Measurements from ENCODE around the gene LGALS8. TPM values are rescaled to one million over a fixed set of nuclear protein-coding genes. Genes with fewer than 3 reads are reported as not detected.

Gene LGALS8
- total RNA-seq, 1 donor from 2014 or later: 21.2 TPM

DNA sequence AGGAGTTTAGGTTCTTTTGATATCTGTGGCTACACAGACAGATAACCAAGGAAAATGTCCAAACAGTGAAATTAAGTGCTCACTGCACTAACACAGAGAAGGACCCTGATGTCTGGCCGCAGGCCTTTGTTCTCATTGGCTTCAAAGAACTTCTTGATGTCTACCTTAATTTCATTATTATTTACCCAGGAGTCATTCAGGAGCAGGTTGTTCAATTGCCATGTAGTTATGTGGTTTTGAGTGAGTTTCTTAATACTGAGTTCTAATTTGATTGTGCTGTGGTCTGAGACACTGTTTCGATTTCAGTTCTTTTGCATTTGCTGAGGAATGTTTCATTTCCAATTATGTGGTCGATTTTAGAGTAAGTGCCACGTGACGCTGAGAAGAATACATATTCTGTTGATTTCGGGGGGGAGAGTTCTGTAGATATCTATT, 15.2 kb upstream of the LGALS8 start:
- DNase-seq (ENCODE audit: low read depth): no peak

DNA sequence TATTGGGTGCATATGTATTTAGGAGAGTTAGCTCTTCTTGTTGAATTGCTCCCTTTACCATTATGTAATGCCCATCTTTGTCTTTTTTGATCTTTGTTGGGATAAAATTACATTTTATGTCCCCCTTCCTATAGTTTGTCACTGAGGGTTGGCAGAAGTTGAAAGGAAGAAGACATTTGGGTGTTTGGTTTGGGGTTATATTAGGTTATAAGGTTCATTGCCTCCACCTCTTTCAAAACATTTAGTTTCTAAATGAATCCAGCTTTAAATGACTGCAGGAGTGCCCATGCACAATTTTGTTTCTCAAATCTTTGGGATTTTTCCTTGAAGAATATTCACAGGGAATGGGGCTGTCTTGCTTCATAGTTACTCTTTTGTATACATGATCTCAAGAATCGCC, 14.6 kb upstream of the LGALS8 start:
- no peak for DNase-seq (ENCODE audit: low read depth)

DNA sequence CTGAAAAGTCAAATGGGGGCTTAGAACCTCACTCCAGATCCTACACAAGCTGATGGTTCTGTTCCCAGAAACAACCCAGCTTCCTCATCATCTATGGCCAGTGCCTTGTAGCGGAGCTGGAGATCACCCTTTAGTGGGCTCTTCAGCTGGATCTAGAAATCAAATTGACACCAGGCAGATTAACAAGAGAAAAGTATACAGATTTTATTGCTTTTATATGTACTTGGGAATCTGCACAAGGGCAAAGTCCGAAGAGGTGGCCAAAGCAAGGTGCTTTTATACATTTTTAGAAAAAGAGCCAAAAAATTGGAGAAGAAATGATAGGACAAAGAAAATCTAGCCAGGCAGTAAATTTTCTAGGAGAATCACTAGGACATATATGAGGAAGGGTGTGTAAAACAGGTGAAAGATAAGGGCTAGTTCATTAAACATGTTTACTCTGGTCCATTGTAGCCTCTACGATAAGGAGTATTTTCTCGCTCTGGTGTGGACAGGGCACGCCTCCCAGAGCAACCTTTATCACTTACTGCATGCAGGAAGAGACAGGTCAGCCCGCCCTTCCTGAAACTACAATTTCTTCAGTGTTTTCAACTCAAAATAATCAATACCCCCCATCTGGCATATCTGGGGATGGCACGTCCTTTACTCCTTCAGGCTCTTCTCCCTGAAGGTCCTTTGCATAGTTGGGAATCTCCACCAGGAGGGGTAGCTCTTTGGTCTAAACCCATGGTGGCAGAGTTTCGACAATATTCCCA, 14.0 kb upstream of the LGALS8 start:
- no peak for DNase-seq (ENCODE audit: low read depth)

DNA sequence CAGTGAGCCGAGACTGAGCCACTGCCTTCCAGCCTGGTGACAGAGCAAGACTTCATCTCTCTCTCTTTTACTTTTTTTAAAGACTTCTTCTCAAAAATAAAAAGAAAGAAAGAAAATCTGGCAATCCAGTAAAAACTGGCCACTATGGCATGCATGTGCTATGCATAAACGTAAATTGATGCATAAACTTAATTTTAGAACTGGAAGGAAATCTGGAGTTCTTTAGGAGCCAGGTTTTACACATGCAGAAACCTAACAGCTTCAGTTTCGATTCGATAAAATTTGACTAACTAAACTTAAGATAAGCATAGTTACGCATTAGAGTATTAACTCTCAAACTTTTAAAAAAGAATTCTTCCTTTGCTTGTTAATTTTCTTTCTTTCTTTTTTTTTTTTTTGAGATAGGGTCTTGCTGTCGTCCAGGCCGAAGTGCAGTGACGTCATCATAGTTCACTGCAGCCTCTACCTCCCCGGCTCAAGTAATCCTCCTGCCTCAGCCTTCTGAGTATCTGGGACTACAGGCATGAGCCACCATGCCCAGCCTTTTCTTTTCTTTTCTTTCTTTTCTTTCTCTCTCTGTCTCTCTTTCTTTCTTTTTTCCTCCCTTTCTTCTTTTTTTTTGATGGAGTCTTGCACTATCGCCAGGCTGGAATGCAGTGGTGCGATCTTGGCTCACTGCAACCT, 11.9 kb upstream of the LGALS8 start:
- no peak for DNase-seq (ENCODE audit: low read depth)

DNA sequence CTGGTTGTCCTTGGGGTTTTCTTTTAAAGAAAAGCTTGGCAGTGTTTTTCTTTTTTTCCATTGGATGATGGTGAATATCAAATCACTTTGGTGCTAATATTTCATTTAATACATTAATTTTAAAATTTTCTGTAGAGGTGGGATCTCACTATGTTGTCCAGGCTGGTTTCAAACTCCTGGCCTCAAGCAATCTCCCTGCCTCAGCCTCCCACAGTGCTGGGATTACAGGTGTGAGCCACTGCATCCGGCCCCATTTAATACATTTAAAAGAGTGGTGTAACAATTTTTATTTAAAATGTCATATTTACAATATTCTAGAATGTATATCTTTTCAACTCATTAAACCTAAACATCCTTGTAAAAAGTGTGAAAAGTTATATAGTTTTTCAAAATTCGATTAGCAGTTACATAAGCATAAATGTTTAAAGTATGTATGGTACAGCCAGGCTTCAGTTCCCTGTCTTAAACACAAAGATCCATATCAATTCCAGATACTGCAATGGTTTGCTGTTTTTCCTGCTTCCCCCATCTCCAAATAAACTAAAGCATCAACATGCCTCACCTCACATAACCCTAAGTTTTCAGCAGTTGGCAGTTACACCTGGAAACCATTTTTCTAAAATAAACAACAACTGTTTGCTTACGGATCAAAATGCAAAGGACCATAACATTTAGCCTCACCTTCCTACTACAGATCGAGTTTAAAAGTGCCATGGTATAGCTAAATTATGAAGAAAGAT, 8.9 kb upstream of the LGALS8 start:
- no peak for DNase-seq (ENCODE audit: low read depth)

DNA sequence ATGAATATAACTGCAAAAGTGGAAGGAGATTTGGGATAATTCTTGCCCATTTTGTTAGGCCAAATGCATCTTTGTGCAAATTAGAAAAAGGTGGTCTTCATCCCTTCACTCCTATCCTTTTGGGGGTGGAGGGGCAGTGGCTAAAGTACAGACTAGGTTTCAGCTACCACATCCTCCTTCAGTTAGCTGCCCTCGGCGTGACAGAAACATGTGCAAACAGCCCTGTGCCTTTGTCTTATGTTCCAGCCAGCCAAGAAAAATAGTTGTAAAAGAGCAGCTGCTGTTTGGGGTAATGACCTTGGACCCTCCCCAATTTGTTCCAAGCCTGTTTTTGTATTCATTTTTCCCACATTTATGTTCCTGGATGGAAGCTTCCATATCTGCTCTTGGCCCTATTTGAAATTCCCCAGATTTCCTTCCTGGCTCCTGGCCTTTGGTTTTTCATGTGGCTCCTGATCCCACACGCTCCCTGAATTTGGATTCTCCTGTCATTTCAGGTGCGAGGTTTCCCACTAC, 8.3 kb upstream of the LGALS8 start:
- DNase-seq (ENCODE audit: low read depth): no peak

DNA sequence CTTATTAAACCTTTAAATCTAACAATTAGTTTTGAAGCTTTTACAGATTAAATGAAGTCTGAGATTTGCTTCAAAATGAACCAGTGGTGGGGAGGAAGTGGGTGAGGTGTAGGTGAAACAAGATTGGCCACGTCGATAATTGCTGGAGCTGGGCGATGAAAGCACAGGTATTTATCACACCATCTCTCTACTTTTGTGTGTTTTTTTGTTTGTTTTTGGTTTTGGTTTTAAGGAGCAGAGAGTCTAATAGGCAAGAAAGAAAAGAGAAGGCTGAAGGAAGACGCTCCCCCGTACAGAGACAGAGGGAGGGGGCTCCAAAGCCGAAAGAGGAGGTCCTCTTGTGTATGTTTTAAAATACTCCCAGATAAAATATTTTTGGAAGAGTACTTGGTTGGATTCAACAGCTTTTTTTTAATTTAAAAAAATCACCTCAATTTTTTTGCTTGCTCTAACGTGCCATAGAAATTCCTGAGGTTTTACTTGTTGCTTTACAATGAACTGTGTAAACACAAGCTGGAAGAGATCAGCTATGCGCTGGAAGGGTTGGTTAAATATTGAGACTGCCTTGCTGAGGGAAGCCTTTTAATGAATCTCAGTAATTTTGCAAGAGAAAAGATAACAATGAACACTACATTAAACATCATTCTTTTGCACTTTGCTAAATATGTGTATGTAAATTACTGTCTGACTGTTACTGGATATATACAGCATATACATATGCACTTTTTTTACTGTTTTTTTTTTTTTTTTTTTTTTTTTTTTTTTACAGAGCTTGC, 6.7 kb upstream of the LGALS8 start:
- no peak for DNase-seq (ENCODE audit: low read depth)

DNA sequence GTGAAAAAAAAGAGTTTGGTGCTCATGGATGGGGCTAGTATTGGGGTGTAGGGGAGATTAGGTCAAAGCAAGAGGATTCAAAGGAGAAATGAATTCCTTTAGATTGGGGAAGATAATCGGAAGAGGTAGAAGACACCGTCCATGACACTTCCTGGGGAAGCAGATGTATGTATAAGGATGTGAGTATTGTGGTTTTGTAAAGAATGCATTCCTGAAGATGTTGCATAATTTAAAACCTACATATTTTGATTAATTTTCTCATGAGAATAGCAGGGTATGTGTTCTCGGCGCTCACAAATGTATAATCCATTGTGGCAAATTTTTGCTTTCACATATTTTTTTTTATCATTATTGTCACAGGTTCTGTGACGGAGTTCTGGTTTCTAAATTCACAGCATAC, 5.5 kb upstream of the LGALS8 start:
- no peak for DNase-seq (ENCODE audit: low read depth)

DNA sequence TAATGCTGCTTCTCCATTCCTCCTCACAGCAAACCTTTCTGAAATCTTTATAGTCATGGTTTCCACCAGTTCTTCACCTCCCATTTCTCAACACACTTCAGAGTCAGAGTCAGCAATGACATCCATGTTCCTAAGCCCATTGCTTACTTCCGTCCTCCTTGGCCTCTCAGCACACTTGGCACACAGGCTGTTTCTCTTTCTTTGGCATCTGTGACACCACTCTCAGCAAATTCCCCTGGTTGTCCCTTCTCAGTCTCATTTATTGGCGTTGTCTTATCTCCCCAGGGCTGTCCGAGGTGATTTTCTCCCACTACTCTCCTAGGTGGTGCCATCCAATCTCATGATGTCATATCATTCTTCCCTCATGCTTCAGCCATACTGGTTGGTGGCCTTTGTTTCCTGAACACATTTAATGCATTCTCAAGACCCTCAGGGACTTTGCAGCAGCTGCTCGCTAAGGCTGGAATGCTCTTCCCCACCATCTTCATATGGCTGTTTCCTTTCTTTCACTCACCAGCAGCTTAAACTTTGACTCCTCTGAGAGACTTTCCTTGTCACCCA, 3.3 kb upstream of the LGALS8 start:
- DNase-seq (ENCODE audit: low read depth): no peak

DNA sequence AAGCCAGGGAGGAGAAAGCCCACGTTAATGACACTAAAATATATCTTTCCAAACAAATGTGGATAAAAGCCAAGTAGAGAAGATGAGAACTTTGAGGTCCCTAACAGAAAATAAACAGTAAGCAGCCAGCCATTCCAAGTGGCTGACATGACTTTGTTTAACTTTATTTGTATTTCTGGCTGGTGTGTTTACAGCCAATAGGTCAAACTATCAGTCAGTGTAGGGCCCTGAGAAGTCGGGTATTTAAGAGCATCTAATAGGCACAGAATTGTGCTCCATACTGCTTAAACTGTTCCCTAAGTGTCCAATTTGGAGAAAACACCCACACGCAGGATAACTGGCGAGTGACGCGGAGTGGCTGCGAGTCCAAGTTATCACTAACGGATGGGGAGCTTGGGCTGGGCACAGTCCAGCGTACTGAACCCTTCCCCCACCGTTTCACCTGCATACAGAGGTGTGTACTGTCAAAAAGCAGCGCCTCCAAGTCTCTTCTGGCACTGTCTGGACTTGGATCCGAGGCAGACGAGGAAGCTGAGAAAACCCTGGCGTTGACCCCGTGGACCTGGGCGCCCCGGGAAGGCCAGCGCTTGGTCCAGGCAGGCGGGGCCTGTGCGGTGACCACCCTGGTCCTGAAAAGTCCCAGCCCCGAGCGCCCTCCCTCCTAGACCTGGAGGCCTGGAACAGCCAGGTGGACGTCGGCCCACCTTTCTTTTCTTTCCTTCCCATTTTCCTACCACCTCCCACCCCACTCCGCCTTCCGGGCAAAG, 662 bp upstream of the LGALS8 start:
- no peak for DNase-seq (ENCODE audit: low read depth)

DNA sequence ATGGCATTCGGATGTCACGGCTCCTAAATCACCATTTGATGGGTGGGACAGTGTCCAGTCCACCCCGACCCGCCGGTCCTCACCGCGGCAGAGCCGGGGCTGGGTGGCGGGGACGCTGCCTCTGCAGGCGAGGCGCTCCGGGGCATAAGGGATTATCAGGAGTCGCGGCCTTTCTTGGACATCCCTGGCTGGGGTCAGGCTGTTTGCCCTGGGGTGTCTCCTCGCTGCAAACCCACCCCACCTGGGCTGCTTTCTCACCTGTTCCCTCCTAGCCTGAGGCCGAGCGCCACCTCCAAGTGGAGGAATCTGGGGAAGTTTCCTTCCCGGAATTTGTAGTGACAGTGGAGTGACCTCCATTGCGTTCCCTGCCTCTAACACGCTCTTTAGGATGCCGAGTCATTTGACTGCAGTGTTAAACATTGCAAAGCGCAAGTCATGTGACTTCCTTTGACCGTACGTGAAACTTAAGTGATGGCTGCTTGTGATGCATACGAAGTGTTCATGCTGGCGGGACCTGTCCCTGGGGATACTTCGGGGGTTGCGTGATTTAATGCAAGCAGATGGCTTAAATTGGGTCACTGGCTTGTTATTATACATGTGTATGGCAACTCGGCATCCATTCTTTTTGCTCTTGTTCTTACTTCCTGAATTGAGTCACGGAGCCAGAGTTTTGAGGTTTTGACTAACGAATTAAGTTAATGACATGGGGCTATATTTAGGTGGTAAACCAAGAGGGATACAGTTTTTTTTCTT, 536 bp downstream of the LGALS8 start:
- DNase-seq (ENCODE audit: low read depth): peak; percentile 57

DNA sequence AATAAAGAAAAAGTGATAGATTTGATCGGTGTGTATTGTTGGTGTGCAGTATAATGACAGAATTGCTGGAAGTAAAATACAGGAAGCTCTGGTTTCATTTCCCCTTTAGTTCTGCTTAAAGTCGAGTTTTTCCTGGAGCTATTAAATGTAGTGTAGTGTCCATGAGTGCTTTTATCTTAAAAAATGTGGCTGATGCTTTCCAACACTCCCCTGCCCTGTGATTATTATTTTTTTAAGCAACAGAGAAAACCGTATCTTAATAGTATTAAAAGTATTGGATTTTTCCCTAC, 1.1 kb downstream of the LGALS8 start:
- DNase-seq (ENCODE audit: low read depth): no peak

DNA sequence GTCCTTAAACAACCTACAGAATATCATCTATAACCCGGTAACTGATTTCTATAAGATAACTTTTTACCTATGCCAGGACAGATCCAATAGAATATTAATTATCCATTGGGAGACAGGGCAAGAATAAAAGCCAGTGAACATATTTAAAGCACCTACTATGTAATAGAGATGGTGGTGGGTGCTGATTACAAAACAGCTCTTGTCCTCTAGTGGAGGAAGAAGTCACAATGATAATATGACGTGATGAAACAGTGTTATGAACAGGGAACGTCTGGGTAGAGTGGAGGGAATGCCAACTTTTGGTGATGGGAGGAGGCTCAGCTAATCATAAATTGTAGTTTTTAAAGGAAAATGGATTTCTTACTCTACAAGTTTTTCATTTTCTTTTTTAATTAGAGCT, 2.3 kb downstream of the LGALS8 start:
- DNase-seq (ENCODE audit: low read depth): no peak

DNA sequence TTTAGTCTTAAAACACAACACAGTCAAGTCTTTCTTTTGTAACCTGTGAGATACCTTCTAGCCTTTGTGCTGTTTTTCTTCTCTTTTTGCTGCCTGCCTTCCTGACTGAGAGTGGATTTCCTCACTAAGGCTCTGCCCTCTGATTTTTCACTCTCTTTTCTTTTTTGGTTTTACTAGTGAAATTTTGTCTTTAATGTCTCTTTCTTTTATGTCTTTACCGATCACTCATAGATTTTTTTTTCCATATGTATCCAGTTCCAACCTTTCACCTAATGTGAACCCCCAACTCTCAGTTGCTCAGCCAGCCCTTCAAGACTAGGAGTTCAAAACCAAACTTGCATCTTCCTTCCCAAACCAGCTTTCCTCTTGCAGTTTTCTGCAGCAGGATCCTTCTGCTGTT, 6.5 kb downstream of the LGALS8 start:
- DNase-seq (ENCODE audit: low read depth): no peak

DNA sequence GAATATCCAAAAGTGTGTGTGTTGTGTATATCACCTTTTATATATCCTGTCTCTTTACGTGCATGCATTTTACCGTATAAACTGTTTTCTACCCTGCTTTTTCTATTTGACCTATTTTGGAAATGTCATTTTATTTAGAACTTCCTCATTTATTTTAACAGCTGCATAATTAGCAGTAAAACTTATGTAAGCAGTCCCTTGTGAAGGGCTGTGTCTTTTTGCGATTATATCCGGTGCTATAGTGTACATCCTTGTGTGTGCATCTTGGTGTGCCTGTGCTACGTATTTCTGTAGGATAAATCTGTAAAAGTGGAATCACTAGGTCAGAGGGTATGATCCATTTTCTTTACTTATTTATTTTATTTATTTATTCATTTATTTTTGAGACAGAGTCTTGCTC, 7.2 kb downstream of the LGALS8 start:
- no peak for DNase-seq (ENCODE audit: low read depth)

DNA sequence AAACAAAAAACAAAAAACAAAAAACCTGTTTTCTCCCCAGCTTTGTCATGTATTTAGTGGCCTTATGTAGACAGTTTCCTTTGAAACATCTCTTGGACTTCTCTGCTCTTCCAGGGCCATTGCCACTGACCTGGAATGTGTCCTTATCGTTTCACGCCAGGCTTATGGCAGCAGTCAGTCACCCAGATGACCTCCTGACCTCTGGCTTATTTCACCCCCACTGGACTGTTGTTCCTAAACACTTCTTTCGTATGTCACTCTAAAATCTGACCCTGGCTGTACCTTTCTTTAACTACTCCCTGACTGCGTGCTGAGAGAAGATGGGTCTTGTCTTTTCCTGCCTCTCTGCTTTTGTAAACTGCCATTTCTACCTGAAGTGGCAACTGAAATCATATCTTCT, 9.1 kb downstream of the LGALS8 start:
- DNase-seq (ENCODE audit: low read depth): no peak

DNA sequence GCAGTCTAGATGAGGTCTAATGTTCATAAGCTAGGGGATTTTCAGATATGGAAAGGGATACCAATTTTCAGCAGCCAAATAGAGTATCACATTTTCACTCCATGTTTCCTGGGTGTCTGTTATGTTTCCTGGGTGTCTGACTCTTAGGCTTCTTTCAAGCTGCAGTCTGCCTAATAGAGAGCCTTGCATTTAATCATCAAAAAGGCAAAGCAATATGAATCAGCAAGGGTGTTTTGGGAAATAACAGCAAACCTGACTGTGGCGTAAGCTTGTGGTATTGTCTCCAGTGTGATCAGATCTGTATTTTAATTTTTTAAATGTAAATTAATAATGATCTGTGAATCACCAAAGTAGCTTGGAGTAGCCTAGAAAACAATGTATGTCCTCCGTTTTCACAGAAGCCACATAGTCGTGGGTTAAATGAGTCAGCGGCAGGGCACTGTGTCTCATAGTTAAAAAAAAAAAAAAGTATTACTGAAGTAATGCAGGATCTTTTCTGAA, 10.4 kb downstream of the LGALS8 start:
- peak; percentile 19 for DNase-seq (ENCODE audit: low read depth)

DNA sequence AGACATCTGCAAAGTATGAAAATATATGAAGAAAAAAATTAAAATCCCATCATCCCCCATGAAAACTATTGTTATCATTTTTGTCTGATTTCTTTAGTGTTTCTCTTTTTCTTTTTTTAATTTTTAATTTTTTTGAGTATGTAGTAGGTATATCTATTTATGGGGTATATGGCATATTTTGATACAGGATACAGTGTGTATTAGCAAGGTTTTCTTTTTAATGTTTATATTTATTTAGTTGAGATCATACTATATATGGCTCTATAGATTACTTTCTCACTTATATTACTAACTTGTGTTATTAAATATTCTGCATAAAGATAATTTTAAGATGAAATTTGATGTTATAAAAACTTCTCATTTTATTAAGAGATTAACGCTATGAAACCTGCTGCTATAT, 11.4 kb downstream of the LGALS8 start:
- DNase-seq (ENCODE audit: low read depth): no peak

DNA sequence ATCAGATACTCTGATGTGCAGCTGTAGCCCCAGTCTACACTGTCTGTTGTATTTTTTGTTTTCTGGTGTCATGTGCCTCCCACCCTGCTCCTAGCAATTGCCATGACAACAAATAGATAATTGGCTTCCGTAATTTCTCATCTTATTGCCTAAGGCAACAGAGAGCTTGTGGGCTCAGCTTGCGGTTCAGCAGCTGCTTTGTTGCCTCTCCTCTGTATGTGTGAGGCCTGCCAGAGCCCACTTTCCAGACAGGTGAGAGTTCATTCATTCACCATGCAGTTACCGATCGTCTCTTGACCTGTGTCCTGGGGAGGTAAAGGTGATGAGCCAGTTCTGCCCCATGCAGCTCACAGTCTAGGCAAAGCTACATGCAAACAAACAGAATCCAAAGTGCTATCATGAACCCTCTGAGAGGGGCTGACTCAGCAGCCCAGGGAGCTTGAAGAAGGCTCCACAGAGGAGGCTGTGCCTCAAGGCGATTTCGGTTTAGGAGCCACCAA, 11.9 kb downstream of the LGALS8 start:
- no peak for DNase-seq (ENCODE audit: low read depth)
